Osteocyte (in vitro differentiated cells): ENCODE results near the gene SLC7A1. TPM values are rescaled to one million over a fixed set of nuclear protein-coding genes. Genes with fewer than 3 reads are reported as not detected.

ENCODE experiments used
- DNase-seq: peaks from one replicate; pipeline ENCODE4 v3.0.0; 2021; ENCODE audit warnings: mixed read lengths; ENCODE audit not compliant: unreplicated experiment; ENCODE audit errors: extremely low spot score
- H3K27ac Mint-ChIP-seq: one replicate; pipeline ENCODE4 v1.8.0; 2021; ENCODE audit warnings: mild to moderate bottlenecking, mixed read lengths; ENCODE audit not compliant: unreplicated experiment
- H3K27me3 Mint-ChIP-seq: one replicate; pipeline ENCODE4 v1.8.0; 2021; ENCODE audit warnings: mixed read lengths; ENCODE audit not compliant: unreplicated experiment
- H3K36me3 Mint-ChIP-seq: one replicate; pipeline ENCODE4 v1.8.0; 2021; ENCODE audit warnings: mixed read lengths; ENCODE audit not compliant: unreplicated experiment
- H3K4me1 Mint-ChIP-seq: one replicate; pipeline ENCODE4 v1.8.0; 2021; ENCODE audit warnings: mixed read lengths; ENCODE audit not compliant: unreplicated experiment
- H3K4me3 Mint-ChIP-seq: one replicate; pipeline ENCODE4 v1.8.0; 2021; ENCODE audit warnings: mild to moderate bottlenecking, moderate library complexity, mixed read lengths; ENCODE audit not compliant: unreplicated experiment
- H3K9me3 Mint-ChIP-seq: one replicate; pipeline ENCODE4 v1.8.0; 2021; ENCODE audit warnings: mixed read lengths; ENCODE audit not compliant: unreplicated experiment
- total RNA-seq: library from RNA; stranded (reverse); gene quantifications from 2 replicates; pipeline ENCODE4 v1.2.1, GENCODE V29; 2021
- TF ChIP-seq, protein P1 (sequence below): fragments of 200-600 bp; sonication (generic); IDR thresholded peaks from 2 replicates; pipeline ENCODE4 v1.5.0; 2021; ENCODE audit warnings: antibody characterized with exemption, mild to moderate bottlenecking, moderate library complexity

The SLC7A1 gene
- total RNA-seq, 1 donor from 2014 or later = 84.0 TPM

DNA sequence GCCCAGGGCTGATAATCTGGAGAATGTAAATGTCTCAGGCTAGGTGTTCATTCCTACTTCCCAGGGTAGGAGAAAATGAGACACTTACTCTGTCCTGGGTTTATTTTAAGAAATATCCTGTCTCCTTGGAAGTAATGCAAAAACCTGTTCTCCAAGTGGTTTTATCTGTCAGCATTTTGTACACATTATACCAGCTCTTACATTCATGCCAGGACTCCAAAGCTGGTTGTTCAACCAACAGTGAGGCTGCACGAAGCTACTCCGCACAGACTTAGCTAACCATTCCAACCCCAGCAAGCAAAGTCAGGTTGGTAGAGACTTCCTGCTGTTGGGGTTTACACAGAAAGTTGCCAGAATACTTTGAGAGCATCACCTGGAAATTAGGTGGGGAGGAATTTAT lies 55.6 kb downstream of the SLC7A1 start:
- H3K4me3 Mint-ChIP-seq = no peak overlapping the region
- H3K4me1 Mint-ChIP-seq = peaks cover 16% of the 10 kb centered on the region
- H3K9me3 Mint-ChIP-seq = no peaks in the 10 kb centered on the region
- H3K27ac Mint-ChIP-seq = no peak overlapping the region
- DNase-seq = no peak
- H3K36me3 Mint-ChIP-seq = peaks cover 11% of the 10 kb centered on the region
- no peaks in the 10 kb centered on the region for H3K27me3 Mint-ChIP-seq
- TF ChIP-seq, protein P1, sequence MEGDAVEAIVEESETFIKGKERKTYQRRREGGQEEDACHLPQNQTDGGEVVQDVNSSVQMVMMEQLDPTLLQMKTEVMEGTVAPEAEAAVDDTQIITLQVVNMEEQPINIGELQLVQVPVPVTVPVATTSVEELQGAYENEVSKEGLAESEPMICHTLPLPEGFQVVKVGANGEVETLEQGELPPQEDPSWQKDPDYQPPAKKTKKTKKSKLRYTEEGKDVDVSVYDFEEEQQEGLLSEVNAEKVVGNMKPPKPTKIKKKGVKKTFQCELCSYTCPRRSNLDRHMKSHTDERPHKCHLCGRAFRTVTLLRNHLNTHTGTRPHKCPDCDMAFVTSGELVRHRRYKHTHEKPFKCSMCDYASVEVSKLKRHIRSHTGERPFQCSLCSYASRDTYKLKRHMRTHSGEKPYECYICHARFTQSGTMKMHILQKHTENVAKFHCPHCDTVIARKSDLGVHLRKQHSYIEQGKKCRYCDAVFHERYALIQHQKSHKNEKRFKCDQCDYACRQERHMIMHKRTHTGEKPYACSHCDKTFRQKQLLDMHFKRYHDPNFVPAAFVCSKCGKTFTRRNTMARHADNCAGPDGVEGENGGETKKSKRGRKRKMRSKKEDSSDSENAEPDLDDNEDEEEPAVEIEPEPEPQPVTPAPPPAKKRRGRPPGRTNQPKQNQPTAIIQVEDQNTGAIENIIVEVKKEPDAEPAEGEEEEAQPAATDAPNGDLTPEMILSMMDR = no peak

DNA sequence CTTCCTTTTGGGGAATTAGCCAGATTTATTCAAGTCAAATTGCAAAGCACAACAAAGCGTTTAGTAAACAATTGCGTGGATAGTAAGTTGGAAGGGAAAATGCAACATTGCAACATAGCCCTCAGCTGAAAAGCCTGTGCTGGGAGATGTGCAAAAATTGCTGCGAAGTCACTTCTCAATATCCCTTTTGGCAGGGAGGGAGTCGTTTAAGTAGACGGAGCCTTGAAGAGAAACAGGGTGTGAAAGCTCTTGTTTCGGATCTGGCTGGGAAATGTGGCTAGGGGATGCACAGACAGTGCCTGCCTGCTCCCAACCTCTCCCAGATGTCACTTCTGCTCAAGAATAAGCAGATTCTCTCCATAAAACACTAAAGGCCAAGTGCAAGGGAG lies 56.8 kb downstream of the SLC7A1 start:
- no peaks in the 10 kb centered on the region for H3K9me3 Mint-ChIP-seq
- H3K4me3 Mint-ChIP-seq = no peak overlapping the region
- DNase-seq = no peak
- TF ChIP-seq, protein P1 = no peak
- no peaks in the 10 kb centered on the region for H3K27me3 Mint-ChIP-seq
- no peak overlapping the region for H3K27ac Mint-ChIP-seq
- peaks cover 16% of the 10 kb centered on the region for H3K4me1 Mint-ChIP-seq
- peaks cover 12% of the 10 kb centered on the region for H3K36me3 Mint-ChIP-seq

DNA sequence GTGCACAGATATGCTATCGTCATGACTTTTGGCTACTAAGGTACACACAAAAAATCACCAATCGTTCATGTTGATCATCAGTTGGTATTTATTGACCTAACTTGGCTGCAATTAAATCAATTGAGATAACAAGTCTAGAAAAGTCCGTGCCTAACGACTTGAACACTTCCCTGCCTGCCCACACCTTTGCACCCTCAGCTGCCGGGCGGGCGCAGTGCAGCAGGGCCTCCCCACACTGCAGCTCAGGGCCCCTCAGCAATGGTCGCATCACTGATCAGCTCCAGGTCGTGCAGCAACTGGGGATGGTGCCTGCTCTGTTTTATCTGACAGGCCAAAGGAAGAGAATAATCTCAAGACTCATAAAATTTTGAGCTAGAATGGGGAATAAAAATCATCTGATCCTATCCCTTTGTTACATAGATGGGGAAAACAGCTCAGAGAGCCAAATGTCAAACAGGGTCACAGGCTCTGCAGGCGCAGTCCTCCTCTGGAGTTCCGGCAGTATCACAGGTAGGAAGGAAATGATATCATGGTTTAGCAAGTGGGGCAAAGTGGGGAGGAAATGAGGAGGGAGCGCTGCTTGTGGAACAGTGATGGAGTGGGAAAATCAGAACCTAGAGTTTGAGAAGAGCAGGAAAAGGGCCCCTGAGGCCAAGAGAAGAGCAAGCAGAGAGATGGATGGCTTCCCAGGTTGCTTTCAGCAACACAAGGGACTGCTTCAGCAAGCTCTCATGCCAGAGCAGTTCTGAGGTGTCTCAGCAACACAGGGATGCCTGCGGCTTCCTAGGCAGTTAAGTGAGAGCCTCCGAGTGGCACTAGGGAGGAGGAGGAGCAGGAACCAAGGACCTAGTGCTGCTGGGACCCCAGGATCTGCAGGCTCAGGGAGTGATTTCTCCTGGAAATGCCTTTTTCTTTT lies 57.5 kb downstream of the SLC7A1 start:
- Mint-ChIP-seq H3K9me3 (no peaks in the 10 kb centered on the region), H3K27me3 (no peaks in the 10 kb centered on the region), H3K36me3 (peaks cover 15% of the 10 kb centered on the region), H3K27ac (no peak overlapping the region), H3K4me1 (peaks cover 16% of the 10 kb centered on the region), H3K4me3 (no peak overlapping the region)
- TF ChIP-seq, protein P1 = no peak
- DNase-seq = no peak

DNA sequence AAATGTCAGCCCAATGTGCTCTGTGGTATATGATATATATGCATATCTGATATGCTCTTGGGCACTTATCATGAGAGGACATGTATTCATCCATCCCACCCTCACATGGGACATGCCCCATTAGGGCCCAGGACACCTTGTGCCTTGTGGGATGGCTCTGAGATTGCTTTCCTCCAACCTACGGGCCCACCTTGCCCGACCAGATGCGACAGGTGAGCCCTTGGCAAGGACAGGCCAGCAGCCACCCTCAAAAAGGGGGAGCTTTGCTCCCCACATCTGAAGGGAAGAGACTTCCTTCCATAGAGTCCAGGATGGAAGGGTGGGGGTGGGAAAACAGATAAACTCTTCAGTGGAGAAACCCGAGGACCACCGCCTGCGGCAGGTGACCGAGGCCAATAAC lies 58.6 kb downstream of the SLC7A1 start:
- no peaks in the 10 kb centered on the region for H3K9me3 Mint-ChIP-seq
- H3K27me3 Mint-ChIP-seq = no peaks in the 10 kb centered on the region
- peaks cover 23% of the 10 kb centered on the region for H3K4me1 Mint-ChIP-seq
- H3K36me3 Mint-ChIP-seq = peaks cover 18% of the 10 kb centered on the region
- DNase-seq = no peak
- TF ChIP-seq, protein P1 = no peak
- no peak overlapping the region for H3K27ac Mint-ChIP-seq
- H3K4me3 Mint-ChIP-seq = no peak overlapping the region
